Mucosa of descending colon (tissue), 3 donors: ENCODE results near the gene RANBP10. TPM values are rescaled to one million over a fixed set of nuclear protein-coding genes. Genes with fewer than 3 reads are reported as not detected.

ENCODE experiments used
- ATAC-seq: fragments of 200-7000 bp; cut with Tn5 transposase; one replicate; pipeline ENCODE4 v1.9.1; 2020; ENCODE audit warnings: mild to moderate bottlenecking, moderate library complexity
- DNase-seq, 3 donors: peaks; one replicate each; pipeline ENCODE4 v3.0.0-alpha.2; 2020
- H3K36me3 ChIP-seq: fragments of 200-600 bp; one replicate; pipeline ENCODE4 v1.8.0; 2021; ENCODE audit warnings: low read depth, mild to moderate bottlenecking
- H3K4me1 ChIP-seq: fragments of 200-600 bp; one replicate; pipeline ENCODE4 v1.8.0; 2021; ENCODE audit warnings: low read depth, mild to moderate bottlenecking
- H3K4me3 ChIP-seq: fragments of 200-600 bp; one replicate; pipeline ENCODE4 v1.8.0; 2021; ENCODE audit warnings: mild to moderate bottlenecking
- H3K9me3 ChIP-seq: fragments of 200-600 bp; one replicate; pipeline ENCODE4 v1.8.0; 2021; ENCODE audit warnings: mild to moderate bottlenecking
- CTCF ChIP-seq: fragments of 200-600 bp; IDR thresholded peaks from one replicate; pipeline ENCODE4 v1.8.0; 2022; ENCODE audit warnings: antibody characterized with exemption, mild to moderate bottlenecking
- intact Hi-C, 2 donors: fragments of 100-400 bp; cut with DNase I in 1 of 2; cut with micrococcal nuclease in 1 of 2; formaldehyde crosslinking; loops; one replicate each; pipeline versions ENCODE4 v1.11.0 to v1.11.1; 2022; cut with DNase I, micrococcal nuclease
- total RNA-seq, 3 donors: library from RNA; stranded (reverse); fragmentation: NEBNext Ultra II Directional in 2 of 3; extraction: Animal tissue kit (Norgen Biotek cat#: 25700) in 2 of 3; gene quantifications; one replicate each; pipeline versions ENCODE4 v1.2.1 to v1.2.4, GENCODE V29; 2021 to 2023
- donor health status: DM: no; HTN: no; CAD: no; lungs with moderate emphysema.
- donor health status: DM: no; HTN: no; CAD: no.
- donor health status: DM: no; HTN: yes; CAD: no.

The RANBP10 gene
- total RNA-seq, 3 donors from 2014 or later, result 19.6 to 24.1 (median 20.6) TPM

- TF ChIP-seq CTCF, result no peak
- Histone ChIP-seq H3K9me3 (no peaks in the 10 kb centered on the region), H3K4me3 (no peak overlapping the region), H3K4me1 (peaks cover 9% of the 10 kb centered on the region), H3K36me3 (peaks cover 6% of the 10 kb centered on the region)
- DNase-seq (no peak), ATAC-seq (no peak)
- intact Hi-C loops, result no loop called here
Measured at GRCh38 chr16:67723151-67723910, 83.0 kb downstream of the RANBP10 start.

- TF ChIP-seq CTCF, result no peak
- H3K4me3 ChIP-seq, result no peak overlapping the region
- intact Hi-C loops, result no loop called here
- H3K9me3 ChIP-seq, result no peaks in the 10 kb centered on the region
- H3K36me3 ChIP-seq, result peaks cover 2% of the 10 kb centered on the region
- ATAC-seq (no peak), DNase-seq (no peak)
- H3K4me1 ChIP-seq, result peaks cover 38% of the 10 kb centered on the region
Measured at GRCh38 chr16:67720236-67720635, 86.1 kb downstream of the RANBP10 start.

GRCh38 chr16:67719778-67720144 is 86.6 kb downstream of the RANBP10 start:
- intact Hi-C loops, result no loop called here
- ATAC-seq, result peak; percentile 54
- Histone ChIP-seq H3K4me1 (peaks cover 42% of the 10 kb centered on the region), H3K36me3 (no peaks in the 10 kb centered on the region), H3K9me3 (no peaks in the 10 kb centered on the region), H3K4me3 (peak overlapping the region; percentile 68)
- peak in 2 of 3 donors; percentile 33 to 47 for DNase-seq
- TF ChIP-seq CTCF, result no peak

- DNase-seq, result peak; percentile 97 to 99 (median 98)
- intact Hi-C loops, result no loop called here
- H3K9me3 ChIP-seq, result no peaks in the 10 kb centered on the region
- peaks cover 46% of the 10 kb centered on the region for H3K4me1 ChIP-seq
- no peak for TF ChIP-seq CTCF
- peak; percentile 98 for ATAC-seq
- peak within 1 kb of the TSS; percentile 68 for H3K4me3 ChIP-seq
- no peaks in the 10 kb centered on the region for H3K36me3 ChIP-seq
Measured at GRCh38 chr16:67719048-67719777, 87.1 kb downstream of the RANBP10 start, which contains the start of gene GFOD2. TSS of gene GFOD2 (minus strand) at chr16:67719316. CDS start at chr16:67685715, 33,601 bp downstream.

- intact Hi-C loops, result no loop called here
- ATAC-seq (peak; percentile 7), DNase-seq (no peak)
- no peaks in the 10 kb centered on the region for H3K36me3 ChIP-seq
- peaks cover 52% of the 10 kb centered on the region for H3K4me1 ChIP-seq
- TF ChIP-seq CTCF, result no peak
- peak overlapping the region; percentile 68 for H3K4me3 ChIP-seq
- H3K9me3 ChIP-seq, result no peaks in the 10 kb centered on the region
Measured at GRCh38 chr16:67718668-67719047, 87.7 kb downstream of the RANBP10 start.
